ENCODE data around the gene SLC16A10.

DNA sequence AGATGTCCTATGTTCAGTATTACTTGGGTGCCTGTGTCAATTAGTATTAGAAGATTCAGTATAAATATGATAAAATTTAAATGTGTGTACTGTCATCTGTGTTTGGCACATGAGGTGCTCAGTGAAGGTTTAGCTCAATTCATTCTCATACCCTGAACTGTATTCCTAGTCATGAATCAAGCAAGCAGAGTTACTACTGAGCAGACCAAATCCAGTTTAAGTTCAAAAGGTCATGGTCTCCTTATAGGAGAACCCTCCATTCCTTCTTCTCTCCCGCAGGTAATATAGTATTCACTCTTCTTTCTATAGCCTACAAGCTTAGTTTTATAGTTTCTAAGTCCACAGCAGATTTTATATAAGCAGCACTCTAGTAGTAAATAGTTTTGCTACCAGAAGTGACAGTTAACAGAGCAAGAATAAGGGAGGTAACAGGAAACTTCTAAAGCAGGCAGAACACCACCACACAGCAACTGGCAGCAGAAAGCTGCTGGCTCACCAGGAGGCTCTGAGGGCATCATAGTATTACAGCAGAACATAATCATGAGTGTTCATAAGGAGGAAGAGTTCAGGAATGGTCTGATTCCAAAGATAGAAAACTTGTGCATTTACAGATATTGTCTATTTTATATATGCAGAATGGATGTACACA lies 133.2 kb downstream of the SLC16A10 start:
- TF ChIP-seq, protein P1, sequence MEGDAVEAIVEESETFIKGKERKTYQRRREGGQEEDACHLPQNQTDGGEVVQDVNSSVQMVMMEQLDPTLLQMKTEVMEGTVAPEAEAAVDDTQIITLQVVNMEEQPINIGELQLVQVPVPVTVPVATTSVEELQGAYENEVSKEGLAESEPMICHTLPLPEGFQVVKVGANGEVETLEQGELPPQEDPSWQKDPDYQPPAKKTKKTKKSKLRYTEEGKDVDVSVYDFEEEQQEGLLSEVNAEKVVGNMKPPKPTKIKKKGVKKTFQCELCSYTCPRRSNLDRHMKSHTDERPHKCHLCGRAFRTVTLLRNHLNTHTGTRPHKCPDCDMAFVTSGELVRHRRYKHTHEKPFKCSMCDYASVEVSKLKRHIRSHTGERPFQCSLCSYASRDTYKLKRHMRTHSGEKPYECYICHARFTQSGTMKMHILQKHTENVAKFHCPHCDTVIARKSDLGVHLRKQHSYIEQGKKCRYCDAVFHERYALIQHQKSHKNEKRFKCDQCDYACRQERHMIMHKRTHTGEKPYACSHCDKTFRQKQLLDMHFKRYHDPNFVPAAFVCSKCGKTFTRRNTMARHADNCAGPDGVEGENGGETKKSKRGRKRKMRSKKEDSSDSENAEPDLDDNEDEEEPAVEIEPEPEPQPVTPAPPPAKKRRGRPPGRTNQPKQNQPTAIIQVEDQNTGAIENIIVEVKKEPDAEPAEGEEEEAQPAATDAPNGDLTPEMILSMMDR (IDR thresholded peaks at IDR 0.05) = no peak
- no peak for TF ChIP-seq POLR2A (IDR thresholded peaks at IDR 0.05)
